NCI-H82 (cell line): ENCODE data around the gene IKBKE.
A peak's percentile ranks its signal among the peaks of the same experiment; 100 is the strongest.

Experiments used
- DNase-seq: peaks from one replicate; lab custom pipeline; 2025; lab: John Stamatoyannopoulos, UW

The IKBKE gene

GRCh38 chr1:206541236-206541833, 71.1 kb downstream of the IKBKE start:
- DNase-seq, result no peak

- peak; percentile 89 for DNase-seq
These were observed 74.4 kb downstream of the IKBKE start for GRCh38 chr1:206544562-206545257.

- no peak for DNase-seq
These were observed 75.1 kb downstream of the IKBKE start for GRCh38 chr1:206545351-206545750.
